Memory B cell (primary cell): ENCODE results near the gene CEP95.
"Not testable (repeated sequence)": the region's sequence is repeated elsewhere in the genome, so short reads cannot be mapped to it uniquely, and the experiment has no call there.

Source experiments
- ATAC-seq: fragments of 150-1000 bp; cut with Tn5 transposase; 2 replicates; pipeline ENCODE4 v1.10.0; 2021; ENCODE audit warnings: low read depth, mild to moderate bottlenecking, moderate library complexity
- DNase-seq, 2 donors: peaks; one replicate each; pipeline ENCODE4 v3.0.0; 2022; ENCODE audit warnings: low spot score in 2 of 2
- H3K27ac Mint-ChIP-seq: one replicate; pipeline ENCODE4 v1.8.0; 2022; ENCODE audit warnings: mild to moderate bottlenecking, moderate library complexity, mixed read lengths
- H3K27me3 Mint-ChIP-seq: one replicate; pipeline ENCODE4 v1.8.0; 2022; ENCODE audit warnings: mixed read lengths
- H3K36me3 Mint-ChIP-seq: one replicate; pipeline ENCODE4 v1.8.0; 2022; ENCODE audit warnings: mild to moderate bottlenecking, mixed read lengths
- H3K4me1 Mint-ChIP-seq: one replicate; pipeline ENCODE4 v1.8.0; 2022; ENCODE audit warnings: mixed read lengths
- H3K4me3 Mint-ChIP-seq: one replicate; pipeline ENCODE4 v1.8.0; 2022; ENCODE audit warnings: mild to moderate bottlenecking, moderate library complexity, mixed read lengths
- H3K9me3 Mint-ChIP-seq: one replicate; pipeline ENCODE4 v1.8.0; 2022; ENCODE audit warnings: mixed read lengths

The CEP95 gene

DNA sequence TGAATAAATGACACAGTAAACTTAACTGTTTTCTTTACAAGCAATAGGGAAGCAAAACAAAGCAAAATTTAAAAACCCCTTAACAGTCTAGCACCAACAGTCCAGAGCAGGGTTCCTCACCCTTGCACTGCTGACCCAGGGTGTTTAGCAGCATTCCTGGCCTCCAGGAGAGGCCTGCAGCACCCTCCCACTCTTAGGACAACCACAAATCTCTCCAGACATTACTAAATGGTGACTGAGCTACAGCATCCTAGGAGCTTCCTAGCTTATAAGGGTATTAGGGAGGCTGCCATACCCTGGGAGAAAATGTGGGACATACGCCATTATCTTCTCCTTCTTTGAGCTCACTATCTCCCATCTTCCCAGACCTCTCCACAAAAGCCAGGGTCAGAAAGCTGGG lies 25.8 kb upstream of the CEP95 start:
- H3K27me3 Mint-ChIP-seq = no peaks in the 10 kb centered on the region
- no peak for ATAC-seq
- H3K36me3 Mint-ChIP-seq = peaks cover 23% of the 10 kb centered on the region
- DNase-seq = no peak
- H3K9me3 Mint-ChIP-seq = no peaks in the 10 kb centered on the region
- H3K27ac Mint-ChIP-seq = peak overlapping the region; percentile 42
- no peak overlapping the region for H3K4me3 Mint-ChIP-seq
- peaks cover 4% of the 10 kb centered on the region for H3K4me1 Mint-ChIP-seq

DNA sequence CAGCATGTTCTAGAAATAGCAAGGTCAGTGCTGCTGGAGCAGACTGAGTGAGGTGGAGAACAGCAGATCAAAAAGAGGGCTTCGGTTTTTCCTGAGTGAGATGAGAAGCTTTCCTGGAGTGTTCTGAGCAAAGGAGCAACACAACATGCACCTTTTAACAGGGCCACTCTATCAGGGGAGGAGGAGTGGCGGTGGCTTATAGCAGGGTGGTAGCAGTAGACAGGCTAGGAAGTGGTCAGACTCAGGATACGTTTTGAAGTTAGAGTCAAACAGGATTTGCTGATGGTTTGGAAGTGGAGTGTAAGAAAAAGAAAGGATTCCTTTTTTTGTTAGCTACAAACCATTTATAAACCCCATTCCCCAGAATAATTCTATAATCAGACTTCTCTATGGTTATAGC lies 22.4 kb upstream of the CEP95 start:
- no peaks in the 10 kb centered on the region for H3K27me3 Mint-ChIP-seq
- peak overlapping the region; percentile 78 for H3K27ac Mint-ChIP-seq
- no peaks in the 10 kb centered on the region for H3K9me3 Mint-ChIP-seq
- ATAC-seq (no peak), DNase-seq (no peak)
- peaks cover 4% of the 10 kb centered on the region for H3K4me1 Mint-ChIP-seq
- peaks cover 21% of the 10 kb centered on the region for H3K36me3 Mint-ChIP-seq
- H3K4me3 Mint-ChIP-seq = no peak overlapping the region

DNA sequence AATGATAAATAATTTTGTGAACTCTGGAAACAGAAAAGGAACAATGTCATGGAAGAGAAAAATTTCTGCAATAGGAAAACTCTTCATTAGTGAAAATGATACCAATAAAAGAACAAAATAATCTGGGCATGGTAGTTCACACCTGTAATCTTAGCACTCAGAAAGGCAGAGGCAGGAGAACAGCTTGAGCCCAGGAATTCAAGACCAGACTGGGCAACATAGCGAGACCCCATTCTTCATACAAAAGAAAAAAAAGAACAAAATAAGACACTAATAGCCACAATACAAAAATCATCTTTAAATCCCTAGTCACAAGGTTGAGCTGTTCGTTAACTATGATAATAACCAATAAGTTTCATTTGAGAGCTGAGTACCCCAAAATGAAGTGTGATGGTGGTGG lies 18.5 kb upstream of the CEP95 start:
- no peak for ATAC-seq
- peaks cover 2% of the 10 kb centered on the region for H3K4me1 Mint-ChIP-seq
- H3K36me3 Mint-ChIP-seq = peaks cover 24% of the 10 kb centered on the region
- no peak for DNase-seq
- H3K4me3 Mint-ChIP-seq = no peak overlapping the region
- H3K27me3 Mint-ChIP-seq = no peaks in the 10 kb centered on the region
- no peaks in the 10 kb centered on the region for H3K9me3 Mint-ChIP-seq
- no peak overlapping the region for H3K27ac Mint-ChIP-seq

DNA sequence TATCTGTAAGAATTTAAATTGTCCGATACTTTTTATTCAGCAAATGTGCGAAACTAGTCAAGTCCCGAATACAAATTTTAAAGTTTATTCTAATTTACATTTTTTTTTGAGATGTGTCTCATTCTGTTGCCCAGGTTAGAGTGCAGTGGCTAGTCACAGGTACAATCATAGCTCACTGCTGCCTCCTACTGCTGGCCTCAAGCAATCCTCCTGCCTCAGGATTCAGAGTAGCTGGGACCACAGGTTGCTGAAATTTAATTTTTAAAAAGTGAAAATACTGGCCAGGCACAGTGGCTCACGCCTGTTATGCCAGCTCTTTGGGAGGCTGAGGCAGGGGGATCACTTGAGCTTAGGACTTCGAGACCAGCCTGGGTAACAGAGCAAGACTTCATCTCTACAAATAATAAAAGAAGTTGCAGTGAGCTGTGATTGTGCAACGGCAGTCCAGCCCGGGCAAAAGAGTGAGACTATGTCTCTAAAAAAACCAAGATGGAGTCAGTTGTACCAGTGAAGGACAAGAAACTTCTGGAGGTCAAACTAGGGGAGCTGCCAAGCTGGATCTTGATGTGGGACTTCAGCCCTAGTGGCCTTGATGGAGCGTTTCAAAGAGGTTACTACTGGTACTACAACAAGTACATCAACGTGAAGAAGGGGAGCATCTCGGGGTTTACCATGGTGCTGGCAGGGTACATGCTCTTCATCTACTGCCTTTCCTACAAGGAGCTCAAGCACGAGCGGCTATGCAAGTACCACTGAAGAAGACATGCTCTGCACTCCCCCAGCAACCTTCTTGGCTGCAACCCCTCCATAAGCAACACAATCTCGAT lies 15.5 kb upstream of the CEP95 start:
- ATAC-seq (peak; percentile 76), DNase-seq (no peak)
- Mint-ChIP-seq H3K4me1 (peaks cover 17% of the 10 kb centered on the region), H3K36me3 (peaks cover 14% of the 10 kb centered on the region), H3K27me3 (no peaks in the 10 kb centered on the region), H3K4me3 (no peak overlapping the region), H3K27ac (no peak overlapping the region), H3K9me3 (no peaks in the 10 kb centered on the region)

DNA sequence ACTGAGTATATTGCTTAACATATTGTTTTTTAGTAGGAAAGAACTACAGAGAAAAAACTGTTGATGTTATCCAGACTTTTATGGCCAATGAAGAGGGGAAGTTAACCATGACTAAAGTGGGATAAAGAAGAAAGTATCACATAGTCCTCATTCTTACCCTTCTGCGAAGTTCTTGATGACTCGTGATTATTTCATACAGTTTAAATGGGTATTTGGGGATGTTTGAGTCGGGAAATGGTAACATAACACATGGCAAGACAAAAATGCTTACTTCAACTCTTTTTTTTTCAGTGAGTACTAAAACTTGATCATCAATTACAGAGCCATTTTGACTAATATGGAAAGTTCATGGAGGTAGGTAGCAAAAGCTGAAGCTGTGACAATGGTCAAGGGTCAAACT lies 14.8 kb upstream of the CEP95 start:
- no peak for DNase-seq
- H3K36me3 Mint-ChIP-seq = peaks cover 14% of the 10 kb centered on the region

DNA sequence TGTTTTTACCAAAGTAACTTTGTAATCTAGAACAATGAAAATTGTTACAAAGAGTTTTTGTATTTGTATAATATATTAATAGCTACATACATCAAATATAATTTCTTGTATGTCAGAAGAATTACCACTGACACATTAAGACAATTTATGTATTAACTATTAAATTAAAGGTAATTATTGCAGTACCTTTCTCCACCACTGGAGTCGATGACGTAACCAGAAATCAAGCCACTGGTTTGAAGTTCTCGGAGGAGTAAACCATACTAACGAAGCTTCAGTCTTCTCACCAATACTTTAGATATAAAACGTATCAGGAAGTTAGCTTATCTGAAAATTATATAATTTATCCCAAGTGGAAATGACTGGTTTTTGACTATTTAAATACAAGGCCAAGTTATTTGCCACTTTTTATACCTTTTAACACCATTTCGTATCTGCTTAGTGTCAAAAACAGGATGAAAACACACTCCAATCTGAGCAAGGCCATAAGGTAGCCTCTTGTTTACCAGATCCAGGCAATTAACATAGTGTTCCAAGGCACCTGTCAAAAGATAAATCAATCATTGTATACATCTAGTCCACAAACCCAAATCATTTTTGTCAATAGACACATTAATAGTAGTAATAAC lies 14.2 kb upstream of the CEP95 start:
- no peak overlapping the region for H3K4me3 Mint-ChIP-seq
- no peak for DNase-seq
- H3K27ac Mint-ChIP-seq = no peak overlapping the region

More for the DNA sequence above, 14.8 kb upstream of the CEP95 start:
- H3K27ac Mint-ChIP-seq = no peak overlapping the region
- no peak for ATAC-seq
- H3K4me3 Mint-ChIP-seq = no peak overlapping the region
- no peaks in the 10 kb centered on the region for H3K9me3 Mint-ChIP-seq
- H3K4me1 Mint-ChIP-seq = peaks cover 18% of the 10 kb centered on the region
- H3K27me3 Mint-ChIP-seq = no peaks in the 10 kb centered on the region

DNA sequence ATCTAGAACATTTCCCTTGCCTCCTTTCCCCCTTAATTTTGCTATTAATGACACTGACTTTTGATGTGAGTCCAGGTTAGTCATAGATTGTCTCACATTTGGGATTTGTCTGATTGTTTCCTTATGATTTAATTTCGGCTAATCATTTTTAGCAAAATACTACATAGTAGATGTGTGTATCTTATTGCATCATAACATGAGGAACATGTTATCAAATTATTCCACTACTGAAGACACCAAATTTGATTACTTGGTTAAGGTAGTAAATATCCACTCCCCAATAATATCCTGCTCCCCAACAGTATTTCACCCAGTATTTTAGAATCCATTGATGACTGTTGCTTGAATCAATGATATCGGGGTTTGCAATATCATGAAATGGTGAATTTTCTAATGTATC lies 12.7 kb upstream of the CEP95 start:
- Mint-ChIP-seq H3K27me3 (no peaks in the 10 kb centered on the region), H3K27ac (no peak overlapping the region), H3K9me3 (no peaks in the 10 kb centered on the region), H3K4me1 (peaks cover 23% of the 10 kb centered on the region), H3K36me3 (peaks cover 11% of the 10 kb centered on the region), H3K4me3 (peak overlapping the region; percentile 77)
- ATAC-seq (no peak), DNase-seq (no peak)

More for the DNA sequence above, 14.2 kb upstream of the CEP95 start:
- no peak for ATAC-seq
- Mint-ChIP-seq H3K36me3 (peaks cover 14% of the 10 kb centered on the region), H3K9me3 (no peaks in the 10 kb centered on the region), H3K27me3 (no peaks in the 10 kb centered on the region), H3K4me1 (peaks cover 19% of the 10 kb centered on the region)

DNA sequence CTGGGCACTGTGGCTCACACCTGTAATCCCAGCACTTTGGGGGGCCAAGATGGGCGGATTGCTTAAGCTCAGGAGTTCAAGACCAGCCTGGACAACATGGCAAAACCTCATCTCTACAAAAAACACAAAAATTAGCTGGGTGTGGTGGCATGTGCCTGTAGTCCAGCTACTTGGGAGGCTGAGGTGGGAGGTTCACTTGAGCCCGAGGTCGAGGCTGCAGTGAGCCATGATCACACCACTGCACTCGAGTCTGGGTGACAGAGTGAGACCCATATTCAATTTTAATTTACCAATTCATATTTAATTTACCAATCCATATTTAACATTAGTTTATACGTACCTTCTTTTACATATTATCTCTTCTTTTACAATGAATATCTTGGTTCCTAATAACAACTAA lies 11.5 kb upstream of the CEP95 start:
- not testable (repeated sequence) for DNase-seq, H3K27me3 Mint-ChIP-seq, H3K9me3 Mint-ChIP-seq, ATAC-seq
- Mint-ChIP-seq H3K36me3 (peaks cover 12% of the 10 kb centered on the region), H3K4me1 (peaks cover 27% of the 10 kb centered on the region), H3K4me3 (peak overlapping the region; percentile 99), H3K27ac (peak overlapping the region; percentile 50)

DNA sequence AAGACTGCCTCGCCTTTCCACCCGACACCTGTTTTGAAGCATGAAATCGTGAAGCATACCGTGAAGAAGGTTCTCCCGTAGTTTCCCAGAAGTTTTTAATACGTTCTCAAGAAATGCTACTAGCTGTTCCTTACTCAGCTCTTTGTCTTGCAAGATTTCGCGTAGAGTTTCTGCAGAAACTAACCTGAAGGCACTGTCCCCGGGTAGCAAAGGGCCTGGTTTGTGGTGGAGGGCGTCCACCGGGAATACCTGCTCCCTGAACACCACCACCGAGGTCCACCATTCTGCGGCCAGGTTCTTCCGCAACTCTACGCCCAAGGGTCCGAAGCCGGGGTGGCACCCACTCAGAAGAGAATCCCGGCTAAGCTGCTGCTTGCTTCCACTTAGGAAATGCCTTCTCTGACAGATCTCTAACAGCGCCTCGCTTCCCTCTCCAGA lies 10.4 kb upstream of the CEP95 start:
- ATAC-seq = no peak
- H3K4me3 Mint-ChIP-seq = peak overlapping the region; percentile 99
- no peak for DNase-seq
- peaks cover 18% of the 10 kb centered on the region for H3K36me3 Mint-ChIP-seq
- H3K27ac Mint-ChIP-seq = peak overlapping the region; percentile 88
- H3K4me1 Mint-ChIP-seq = peaks cover 33% of the 10 kb centered on the region
- no peaks in the 10 kb centered on the region for H3K27me3 Mint-ChIP-seq
- H3K9me3 Mint-ChIP-seq = no peaks in the 10 kb centered on the region

DNA sequence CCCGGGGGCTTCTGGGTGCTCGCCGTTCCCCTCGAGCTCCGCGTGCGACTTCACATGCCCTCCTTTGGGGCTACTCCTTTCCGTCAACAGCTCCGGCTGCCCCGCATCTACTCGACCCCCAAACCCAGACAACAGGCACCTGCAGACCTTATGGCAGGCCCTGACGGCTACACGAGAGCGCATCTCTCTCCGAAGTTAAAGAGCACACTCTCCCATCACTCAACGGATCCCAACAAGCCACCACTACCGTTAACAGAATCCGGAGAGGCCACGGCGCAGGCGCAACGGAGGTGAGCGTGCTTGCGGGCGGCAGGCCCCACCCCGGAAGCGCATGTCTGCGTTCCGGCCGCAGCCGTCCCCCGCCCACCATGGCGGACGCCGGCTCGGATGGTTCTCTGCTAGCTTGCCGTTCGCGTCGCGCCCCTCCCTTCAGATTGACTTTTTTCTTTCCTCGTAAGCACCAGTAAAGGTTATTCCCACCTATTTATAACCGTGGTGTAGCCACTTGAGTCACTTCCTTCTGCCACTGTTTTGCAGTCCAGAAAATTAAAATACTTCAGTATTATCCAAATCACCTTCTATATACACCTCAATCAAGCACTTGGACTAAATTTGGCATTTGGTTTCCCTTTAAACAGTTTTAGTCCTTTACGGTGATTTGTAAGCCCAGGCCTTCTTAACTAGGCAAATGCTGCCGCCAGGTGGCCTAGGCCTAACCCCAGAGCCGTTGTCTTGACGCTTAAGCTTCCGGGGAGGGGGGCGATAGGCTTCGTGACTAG lies 9.8 kb upstream of the CEP95 start, which contains the start of gene POLG2:
POLG2 (minus strand) TSS at position 269 of the 779 bp plus-strand sequence; CDS start at position 183, 86 bp downstream.
- peak; percentile 80 for ATAC-seq
- H3K27me3 Mint-ChIP-seq = no peaks in the 10 kb centered on the region
- peaks cover 38% of the 10 kb centered on the region for H3K4me1 Mint-ChIP-seq
- H3K36me3 Mint-ChIP-seq = peaks cover 20% of the 10 kb centered on the region
- H3K9me3 Mint-ChIP-seq = no peaks in the 10 kb centered on the region
- peak within 1 kb of the TSS; percentile 99 for H3K4me3 Mint-ChIP-seq
- DNase-seq = peak; percentile 89 to 92
- peak within 1 kb of the TSS; percentile 88 for H3K27ac Mint-ChIP-seq

DNA sequence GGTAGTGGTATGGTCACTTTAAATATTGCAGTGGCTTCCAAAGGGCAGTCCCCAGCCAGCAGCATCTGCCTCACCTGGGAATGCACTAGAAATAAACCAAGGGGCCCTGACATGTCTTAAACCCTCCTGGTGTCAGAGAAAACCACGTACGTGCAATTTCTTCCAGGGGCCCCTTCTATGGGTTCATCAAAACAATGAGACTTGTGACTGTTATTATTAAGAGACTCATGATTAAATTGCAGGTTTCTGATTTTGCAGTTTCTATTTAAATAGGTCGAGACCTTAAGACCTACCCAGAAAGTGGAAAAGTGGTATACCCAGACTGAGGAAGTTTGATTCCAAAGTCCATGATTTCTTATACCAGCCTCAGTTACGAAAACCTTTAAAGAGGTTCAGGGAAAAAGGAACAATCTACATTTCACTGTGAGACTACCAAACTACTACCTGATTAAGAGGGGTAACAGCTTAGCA lies 9.2 kb upstream of the CEP95 start:
- Mint-ChIP-seq H3K27me3 (no peaks in the 10 kb centered on the region), H3K36me3 (peaks cover 25% of the 10 kb centered on the region), H3K9me3 (no peaks in the 10 kb centered on the region), H3K27ac (peak overlapping the region; percentile 88), H3K4me3 (peak overlapping the region; percentile 99), H3K4me1 (peaks cover 42% of the 10 kb centered on the region)
- no peak for DNase-seq
- ATAC-seq = peak; percentile 1

DNA sequence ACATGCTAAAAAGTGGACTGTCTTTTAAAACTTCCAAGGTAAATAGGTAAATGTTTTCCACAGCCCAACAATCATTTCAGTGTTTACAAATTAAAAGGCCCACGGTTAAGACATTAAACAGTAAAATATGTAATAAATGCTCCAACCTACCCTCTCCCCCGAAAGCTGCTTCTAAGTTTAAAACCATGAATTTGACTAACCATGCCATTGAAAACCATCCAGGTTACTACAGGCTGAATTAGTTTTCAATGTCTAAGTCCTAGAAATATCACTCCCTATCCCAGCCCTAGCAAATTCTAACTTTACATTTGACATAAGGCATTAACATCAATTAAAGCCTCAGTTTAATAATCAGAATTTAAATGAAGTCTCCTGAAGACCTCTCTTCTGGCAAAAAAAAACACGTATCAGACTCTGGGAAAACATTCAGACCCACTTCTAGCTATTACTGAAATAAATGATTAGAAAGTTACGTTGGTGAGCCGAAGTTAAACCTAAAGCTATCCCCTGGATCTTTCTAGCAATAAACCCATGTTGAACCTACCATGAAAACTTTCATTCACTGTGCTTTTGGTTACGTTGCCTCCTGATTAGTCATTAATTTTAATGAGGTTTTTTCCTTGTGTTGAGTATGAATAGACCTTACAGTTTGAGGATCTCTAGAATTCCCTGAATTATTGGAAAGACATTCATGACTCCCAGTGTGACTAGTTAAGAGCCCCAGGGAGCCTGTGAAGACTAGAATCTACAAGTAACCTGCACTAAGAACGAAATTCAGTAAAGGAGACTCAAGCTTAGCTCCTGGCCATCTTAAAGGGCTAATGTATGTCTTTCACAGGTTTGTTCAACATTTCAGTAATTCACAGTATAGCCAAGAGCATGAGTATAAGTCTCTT lies 8.2 kb upstream of the CEP95 start:
- ATAC-seq (no peak), DNase-seq (no peak)
- H3K27me3 Mint-ChIP-seq = no peaks in the 10 kb centered on the region
- H3K27ac Mint-ChIP-seq = peak overlapping the region; percentile 88
- no peaks in the 10 kb centered on the region for H3K9me3 Mint-ChIP-seq
- peaks cover 49% of the 10 kb centered on the region for H3K4me1 Mint-ChIP-seq
- H3K36me3 Mint-ChIP-seq = peaks cover 32% of the 10 kb centered on the region
- H3K4me3 Mint-ChIP-seq = no peak overlapping the region

DNA sequence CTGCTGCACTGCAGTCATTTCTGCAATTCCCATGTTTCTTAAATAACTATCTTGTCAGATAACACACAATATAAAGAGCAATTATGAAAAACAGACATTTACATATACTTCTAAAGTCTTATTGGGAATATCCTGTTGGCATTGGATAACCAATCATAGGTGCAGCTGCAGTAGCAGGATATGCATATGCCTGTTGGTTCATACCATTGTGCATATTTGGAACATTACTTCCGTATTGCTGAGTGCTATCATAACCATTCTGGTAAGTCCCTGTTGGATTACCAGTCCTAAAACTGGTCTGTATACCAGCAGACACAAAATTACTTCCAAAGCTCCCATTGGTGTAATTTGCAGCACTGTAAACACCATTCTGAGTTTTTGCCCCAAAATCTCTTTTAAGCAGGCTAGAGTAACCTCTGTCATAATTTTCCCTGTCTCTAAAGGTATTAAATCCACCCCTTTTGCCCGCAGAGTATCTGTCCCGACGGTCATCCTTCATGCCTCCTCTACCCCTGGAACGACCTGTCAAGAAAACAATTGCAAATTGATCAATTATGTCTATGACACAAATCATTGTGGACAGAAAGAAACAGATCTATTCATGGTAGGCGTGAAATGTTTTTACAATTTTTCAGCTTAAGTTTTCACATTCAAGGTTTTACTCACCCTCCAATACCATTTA lies 6.8 kb upstream of the CEP95 start:
- DNase-seq (peak in 1 of 2 donors; percentile 14), ATAC-seq (no peak)
- Mint-ChIP-seq H3K4me1 (peaks cover 42% of the 10 kb centered on the region), H3K4me3 (no peak overlapping the region), H3K27ac (peak overlapping the region; percentile 88), H3K27me3 (no peaks in the 10 kb centered on the region), H3K36me3 (peaks cover 40% of the 10 kb centered on the region), H3K9me3 (no peaks in the 10 kb centered on the region)
